Peyer's patch (tissue), 4 donors: ENCODE results near the gene OR52H1. TPM values are rescaled to one million over a fixed set of nuclear protein-coding genes. Genes with fewer than 3 reads are reported as not detected.

ENCODE experiments used
- DNase-seq, 3 donors: peaks; one replicate each; pipeline ENCODE4 v3.0.0-alpha.2; 2017 to 2019
- H3K27ac ChIP-seq, 4 donors: fragments of 200-600 bp; sonication (generic); one replicate each; pipeline ENCODE4 v1.5.1; 2016 to 2019
- H3K27me3 ChIP-seq, 2 donors: fragments of 200-600 bp; sonication (generic); one replicate each; pipeline ENCODE4 v1.5.1; 2019
- H3K36me3 ChIP-seq, 3 donors: fragments of 200-600 bp; sonication (generic); one replicate each; pipeline ENCODE4 v1.5.1; 2016 to 2019
- H3K4me1 ChIP-seq, 4 donors: fragments of 200-600 bp; sonication (generic); one replicate each; pipeline ENCODE4 v1.5.1; 2016 to 2019
- H3K4me3 ChIP-seq, 4 donors: fragments of 200-600 bp; sonication (generic); 1 replicate in 3 of 4; 2 replicates in 1 of 4; pipeline ENCODE4 v1.5.1; 2016 to 2019; ENCODE audit warnings: mild to moderate bottlenecking in 1 of 4
- H3K9me3 ChIP-seq, 4 donors: fragments of 200-600 bp; sonication (generic); one replicate each; pipeline ENCODE4 v1.5.1; 2016 to 2019; ENCODE audit warnings: mild to moderate bottlenecking in 1 of 4
- CTCF ChIP-seq, 6 experiments: fragments of 450-650 bp in 4 of 6; fragments of 200-600 bp in 2 of 6; sonication (generic) in 1 of 6; IDR thresholded peaks; one replicate each; pipeline ENCODE4 v1.5.1; 2017 to 2019; ENCODE audit warnings: antibody characterized with exemption in 6 of 6, mild to moderate bottlenecking in 3 of 6, moderate library complexity in 1 of 6
- POLR2A ChIP-seq, 2 donors: fragments of 450-650 bp; IDR thresholded peaks; one replicate each; pipeline ENCODE4 v1.5.1; 2017; ENCODE audit warnings: antibody characterized with exemption in 2 of 2, mild to moderate bottlenecking in 2 of 2, moderate library complexity in 2 of 2
- total RNA-seq, 4 donors: library from RNA; depleted of rRNA; stranded (reverse); fragments of >200 nt; gene quantifications; one replicate each; pipeline ENCODE4 v1.1.0, GENCODE V29; 2016

OR52H1 gene
- not detected for total RNA-seq

- Histone ChIP-seq H3K9me3 (no peaks in the 10 kb centered on the region), H3K27ac (no peak within 1 kb of the TSS), H3K27me3 (no peaks in the 10 kb centered on the region), H3K4me3 (no peak within 1 kb of the TSS), H3K36me3 (no peaks in the 10 kb centered on the region), H3K4me1 (no peaks in the 10 kb centered on the region)
- DNase-seq, result no peak
- TF ChIP-seq CTCF (IDR thresholded peaks at IDR 0.05) (no peak), POLR2A (IDR thresholded peaks at IDR 0.05) (no peak)
Observed at GRCh38 chr11:5548440-5548839, at the start of gene OR52H1. Gene OR52H1 (minus strand): TSS chr11:5548540. CDS start chr11:5545505, 3,035 bp downstream.

GRCh38 chr11:5597953-5598352, 49.6 kb upstream of the OR52H1 start:
- Histone ChIP-seq H3K27me3 (no peaks in the 10 kb centered on the region), H3K4me1 (peaks cover 0 to 12% (median 0%) of the 10 kb centered on the region in 4 donors), H3K4me3 (no peak overlapping the region), H3K27ac (no peak overlapping the region), H3K36me3 (no peaks in the 10 kb centered on the region), H3K9me3 (no peaks in the 10 kb centered on the region)
- TF ChIP-seq POLR2A (IDR thresholded peaks at IDR 0.05), result no peak
- TF ChIP-seq CTCF (IDR thresholded peaks at IDR 0.05), result no peak
- no peak for DNase-seq

- Histone ChIP-seq H3K4me3 (peak within 1 kb of the TSS; percentile 29 to 53 (median 38)), H3K27me3 (no peaks in the 10 kb centered on the region), H3K4me1 (peaks cover 0 to 12% (median 0%) of the 10 kb centered on the region in 4 donors), H3K27ac (peak within 1 kb of the TSS in 2 of 4 donors; percentile 41 to 48), H3K9me3 (no peaks in the 10 kb centered on the region), H3K36me3 (no peaks in the 10 kb centered on the region)
- TF ChIP-seq CTCF (IDR thresholded peaks at IDR 0.05) (no peak), POLR2A (IDR thresholded peaks at IDR 0.05) (no peak)
- DNase-seq, result peak in 2 of 3 donors; percentile 70 to 74
Observed at GRCh38 chr11:5596607-5597201, 48.4 kb upstream of the OR52H1 start, which contains the start of gene TRIM6. Gene TRIM6 (plus strand): TSS chr11:5596637. CDS start chr11:5596898, 261 bp downstream.

- H3K4me1 ChIP-seq, result peaks cover 0 to 12% (median 0%) of the 10 kb centered on the region in 4 donors
- H3K27ac ChIP-seq, result no peak overlapping the region
- no peaks in the 10 kb centered on the region for H3K36me3 ChIP-seq
- H3K4me3 ChIP-seq, result no peak overlapping the region
- H3K9me3 ChIP-seq, result no peaks in the 10 kb centered on the region
- DNase-seq, result no peak
- no peaks in the 10 kb centered on the region for H3K27me3 ChIP-seq
- no peak for TF ChIP-seq CTCF (IDR thresholded peaks at IDR 0.05)
- TF ChIP-seq POLR2A (IDR thresholded peaks at IDR 0.05), result no peak
Observed at GRCh38 chr11:5593146-5593545, 44.8 kb upstream of the OR52H1 start.

GRCh38 chr11:5592615-5593014, 44.3 kb upstream of the OR52H1 start:
- Histone ChIP-seq H3K4me1 (peaks cover 0 to 9% (median 0%) of the 10 kb centered on the region in 4 donors), H3K36me3 (no peaks in the 10 kb centered on the region), H3K27ac (no peak overlapping the region), H3K9me3 (no peaks in the 10 kb centered on the region), H3K4me3 (no peak overlapping the region), H3K27me3 (no peaks in the 10 kb centered on the region)
- DNase-seq, result no peak
- TF ChIP-seq POLR2A (IDR thresholded peaks at IDR 0.05), result no peak
- no peak for TF ChIP-seq CTCF (IDR thresholded peaks at IDR 0.05)
